Mesenteric fat pad (tissue), 1 donor: Measurements from ENCODE around the gene PAEP. TPM values are rescaled to one million over a fixed set of nuclear protein-coding genes. Genes with fewer than 3 reads are reported as not detected.

Source experiments
- DNase-seq: peaks from one replicate; pipeline ENCODE4 v3.0.0-alpha.2; 2020; ENCODE audit warnings: low spot score
- total RNA-seq: library from RNA; stranded (reverse); fragmentation: NEBNext Ultra II Directional; extraction: Animal tissue kit (Norgen Biotek cat#: 25700); gene quantifications from one replicate; pipeline ENCODE4 v1.2.1, GENCODE V29; 2021
- donor health status: DM: yes; HTN: yes; CAD: no.

PAEP gene
- total RNA-seq, 1 donor from 2014 or later, result not detected

DNA sequence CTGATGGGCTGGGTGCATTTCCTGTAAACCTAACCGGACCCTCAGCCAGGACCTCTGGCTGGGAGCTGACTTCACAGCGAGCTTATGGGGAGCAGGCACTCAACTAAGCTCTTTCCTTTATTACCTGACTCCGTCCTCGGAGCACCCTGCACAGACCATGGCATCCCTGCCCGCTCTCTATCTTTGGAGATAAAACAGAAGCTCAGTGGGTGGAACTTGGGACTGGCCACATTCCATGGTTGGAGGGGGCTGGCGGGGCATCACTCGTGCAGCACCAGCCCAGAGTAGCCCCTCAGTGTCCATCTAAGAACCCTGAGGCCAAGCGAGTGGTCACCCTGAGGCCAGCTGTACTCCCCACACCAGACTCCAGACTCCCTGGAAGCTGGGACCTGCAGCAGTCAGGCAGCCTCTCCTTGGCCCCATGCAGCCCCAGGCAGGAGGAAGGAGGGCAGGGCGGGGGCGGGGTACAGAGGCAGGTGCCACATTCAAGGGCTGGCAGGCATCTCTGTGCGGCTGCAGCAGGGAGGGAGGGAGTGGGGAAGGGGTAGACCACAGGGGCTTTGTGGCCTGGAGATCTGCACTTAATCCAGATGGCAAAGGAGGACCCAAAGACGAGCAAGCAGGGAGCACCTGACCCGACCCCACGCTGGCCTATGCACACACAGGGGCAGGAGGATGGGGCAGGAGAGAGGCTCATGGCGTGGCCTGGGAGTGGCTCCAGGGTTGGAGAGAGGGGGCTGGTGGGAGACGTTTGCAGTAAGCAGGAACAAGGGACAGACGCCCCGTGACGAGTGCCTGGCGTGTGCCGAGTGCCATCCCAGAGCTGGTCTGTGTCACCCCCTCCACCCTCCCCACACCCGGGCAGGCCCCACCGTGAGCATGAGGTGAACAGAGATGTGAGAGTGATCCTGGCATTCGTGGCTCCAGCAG lies 51.7 kb downstream of the PAEP start:
- DNase-seq, result no peak

DNA sequence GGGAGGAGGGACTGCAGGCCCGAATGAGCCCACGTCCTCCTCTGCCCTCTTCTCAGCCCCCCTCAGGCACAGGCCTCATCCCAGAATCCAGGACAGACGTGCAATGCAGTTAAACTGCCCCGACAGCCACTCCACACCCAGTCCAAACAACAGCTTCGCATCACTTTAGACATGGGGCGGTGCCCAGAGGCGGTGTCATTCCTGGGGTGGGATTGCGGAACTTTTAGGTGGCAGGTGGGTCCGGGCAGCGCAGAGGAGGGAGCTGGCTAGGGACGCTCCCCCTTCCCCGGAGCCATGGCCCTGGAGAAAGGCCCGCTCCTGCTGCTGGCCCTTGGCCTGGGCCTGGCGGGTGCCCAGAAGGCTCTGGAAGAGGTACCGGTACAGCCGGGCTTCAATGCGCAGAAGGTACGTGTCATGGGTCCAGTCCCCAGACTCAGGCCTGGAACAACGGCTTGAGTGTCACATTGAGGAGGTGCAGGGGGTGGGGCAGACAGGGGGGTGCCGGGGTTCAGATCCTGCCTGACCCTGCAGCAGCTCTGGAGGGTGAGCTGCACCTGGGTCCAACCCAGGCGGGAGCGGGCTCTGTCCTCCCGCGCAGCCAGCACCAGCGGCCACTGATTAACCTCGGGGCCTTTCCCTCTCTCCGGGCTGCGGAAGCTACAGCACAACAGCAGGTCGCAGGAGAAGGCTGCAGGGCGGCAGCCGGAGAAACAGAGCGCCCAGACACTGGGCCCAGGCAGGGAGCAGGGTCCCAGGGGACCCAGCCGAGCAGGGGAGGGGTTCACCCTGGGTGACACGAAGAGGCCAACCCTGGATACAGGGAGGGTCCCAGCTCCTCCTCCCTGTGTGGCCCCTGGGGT lies 52.6 kb downstream of the PAEP start:
- no peak for DNase-seq

DNA sequence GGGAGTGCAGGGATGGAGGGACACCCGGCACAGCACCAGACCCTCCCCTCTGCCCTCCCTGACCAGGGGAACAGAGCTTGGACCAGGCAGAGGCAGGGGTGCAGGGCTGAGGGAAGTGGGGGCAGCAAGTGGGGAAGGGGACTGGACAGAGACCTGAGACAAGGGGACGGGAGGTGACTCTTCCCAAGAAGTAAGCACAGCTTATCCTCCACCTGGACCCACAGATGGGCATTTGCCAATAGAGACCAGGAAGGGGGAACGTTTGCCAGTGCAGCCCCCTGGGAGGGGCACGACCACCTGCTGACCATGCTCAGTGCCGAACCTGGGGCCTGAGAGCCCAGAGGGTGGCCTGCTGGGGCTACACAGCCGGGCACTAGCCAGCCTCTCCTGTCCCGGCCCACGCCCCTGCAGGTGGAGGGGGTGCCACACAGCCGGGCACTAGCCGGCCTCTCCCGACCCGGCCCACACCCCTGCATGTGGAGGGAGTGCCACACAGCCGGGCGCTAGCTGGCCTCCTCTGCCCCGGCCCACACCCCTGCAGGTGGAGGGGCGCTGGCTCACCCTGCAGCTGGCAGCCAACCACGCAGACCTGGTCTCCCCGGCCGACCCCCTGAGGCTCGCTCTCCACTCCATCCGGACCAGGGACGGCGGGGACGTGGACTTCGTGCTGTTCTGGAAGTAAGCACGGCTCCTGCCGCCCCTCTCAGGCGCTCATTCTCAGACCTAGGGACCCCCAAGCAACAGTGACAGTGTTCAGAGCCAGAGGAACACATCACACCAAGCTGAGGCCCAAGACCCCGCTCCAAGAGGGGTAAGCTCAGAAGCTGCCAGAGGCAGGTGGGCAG lies 53.5 kb downstream of the PAEP start:
- DNase-seq, result no peak

DNA sequence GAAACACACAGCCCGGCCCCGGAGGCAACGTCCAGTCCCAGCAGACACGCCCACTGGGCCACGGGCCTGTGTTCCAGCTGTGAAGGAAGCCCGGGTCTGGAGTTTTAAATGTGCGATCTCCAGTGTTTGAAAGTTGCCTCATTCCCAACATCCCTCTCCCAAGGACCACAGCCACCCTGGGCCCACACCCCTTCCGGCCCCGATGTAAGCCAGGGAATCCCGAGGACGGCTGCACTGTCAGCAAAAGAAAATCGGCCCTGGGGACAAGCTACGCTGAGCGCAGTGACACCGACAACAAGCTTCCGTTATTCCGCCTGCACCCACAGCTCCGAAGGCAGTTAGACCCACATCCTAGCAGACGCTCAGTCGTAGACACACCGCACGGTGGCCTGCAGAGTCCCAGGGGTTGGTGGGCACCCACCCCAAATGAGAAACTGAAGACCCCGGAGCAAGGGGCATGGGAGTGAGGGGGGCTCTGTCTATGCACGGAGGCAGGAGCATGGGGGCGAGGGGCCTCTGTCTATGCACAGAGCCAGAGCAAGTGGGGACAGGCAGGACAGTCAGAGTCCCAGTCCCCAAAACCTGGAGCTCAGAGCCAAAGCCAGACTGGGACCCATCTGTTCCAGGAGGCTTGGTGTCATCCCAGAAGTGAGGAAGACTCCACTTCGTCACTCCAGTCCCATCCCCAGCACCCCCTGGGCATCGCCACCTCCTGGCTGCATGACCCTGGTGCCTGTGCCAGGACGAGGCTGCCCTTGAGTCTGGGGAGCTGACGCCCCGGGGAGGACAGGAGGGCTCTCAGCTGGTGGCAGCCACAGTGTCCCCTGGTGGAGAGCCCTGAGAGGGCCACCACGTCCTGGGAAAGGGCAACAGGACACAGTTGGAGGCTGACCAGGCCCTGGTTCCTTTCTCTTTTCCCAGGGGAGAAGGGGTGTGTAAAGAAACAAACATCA lies 54.4 kb downstream of the PAEP start:
- no peak for DNase-seq

Other genes with a start within 250 kb of the PAEP start
- gene PPP1R26, start 82.0 kb upstream of the PAEP start, total RNA-seq, result 10.6 TPM
- 25.9 TPM for gene MRPS2, start 61.1 kb upstream of the PAEP start, total RNA-seq
- gene LCN1, start 40.3 kb upstream of the PAEP start, total RNA-seq, result 2.3 TPM
- gene OBP2A, start 15.6 kb upstream of the PAEP start, total RNA-seq, result not detected
- not detected for gene GLT6D1, start 77.8 kb downstream of the PAEP start, total RNA-seq
- gene LCN9, start 101.6 kb downstream of the PAEP start, total RNA-seq, result not detected
- not detected for gene SOHLH1, start 137.7 kb downstream of the PAEP start, total RNA-seq
- 0.06 TPM for gene KCNT1, start 140.4 kb downstream of the PAEP start, total RNA-seq